ENCODE results near the gene SLFN13.

- TF ChIP-seq CTCF (conservative IDR thresholded peaks at IDR 0.05; ENCODE audit: low read length) (no peak), EZH2phosphoT487 (IDR thresholded peaks at IDR 0.05; ENCODE audit: borderline replicate concordance, low read depth, low read length) (no peak)
Measured at GRCh38 chr17:35493040-35493439, 44.5 kb upstream of the SLFN13 start.
